Right lobe of liver (tissue), 6 donors: Measurements from ENCODE around the gene HSD17B11. TPM values are rescaled to one million over a fixed set of nuclear protein-coding genes. Genes with fewer than 3 reads are reported as not detected.
A peak's percentile ranks its signal among the peaks of the same experiment; 100 is the strongest.

ENCODE experiments used
- ATAC-seq, 4 donors: fragments of 200-7000 bp; cut with Tn5 transposase; one replicate each; pipeline ENCODE4 v1.9.1; 2020; ENCODE audit warnings: mild to moderate bottlenecking in 4 of 4, moderate library complexity in 4 of 4
- DNase-seq, 3 donors: peaks; one replicate each; pipeline ENCODE4 v3.0.0-alpha.2; 2020
- H3K27ac ChIP-seq, 3 donors: fragments of 200-600 bp; one replicate each; pipeline ENCODE4 v1.8.0; 2022
- H3K27me3 ChIP-seq, 2 donors: fragments of 200-600 bp; one replicate each; pipeline ENCODE4 v1.8.0; 2022
- H3K36me3 ChIP-seq, 4 donors: fragments of 200-600 bp; sonication (generic) in 1 of 4; one replicate each; pipeline versions ENCODE4 v1.5.1 to v1.8.0; 2017 to 2022; ENCODE audit warnings: control low read depth in 1 of 4
- H3K4me1 ChIP-seq, 4 donors: fragments of 200-600 bp; sonication (generic) in 1 of 4; one replicate each; pipeline versions ENCODE4 v1.5.1 to v1.8.0; 2017 to 2022; ENCODE audit warnings: control low read depth in 1 of 4
- H3K4me3 ChIP-seq, 3 donors: fragments of 200-600 bp; one replicate each; pipeline ENCODE4 v1.8.0; 2022
- H3K9me3 ChIP-seq, 4 donors: fragments of 200-600 bp; sonication (generic) in 1 of 4; one replicate each; pipeline versions ENCODE4 v1.5.1 to v1.8.0; 2017 to 2022; ENCODE audit warnings: control low read depth in 1 of 4
- CTCF ChIP-seq, 4 donors: fragments of 200-600 bp in 3 of 4; fragments of 450-650 bp in 1 of 4; IDR thresholded peaks; one replicate each; pipeline versions ENCODE4 v1.5.1 to v1.8.0; 2016 to 2022; ENCODE audit warnings: antibody characterized with exemption in 4 of 4, mild to moderate bottlenecking in 2 of 4
- POLR2A ChIP-seq: fragments of 450-650 bp; IDR thresholded peaks from one replicate; pipeline ENCODE4 v1.6.1; 2017; ENCODE audit warnings: antibody characterized with exemption, mild to moderate bottlenecking
- WGBS: methylation state at CpG from one replicate; pipeline ENCODE4 v1.1.6; 2018; ENCODE audit warnings: low coverage, low lambda C conversion rate; ENCODE audit not compliant: insufficient coverage; ENCODE audit errors: missing lambda C conversion rate; 5-methylcytosine and 5-hydroxymethylcytosine counted together
- intact Hi-C, 2 donors: fragments of 100-400 bp; cut with DNase I; formaldehyde crosslinking; loops; one replicate each; pipeline versions ENCODE4 v1.11.2 to v1.14.1; 2022
- total RNA-seq, 6 experiments: library from RNA; depleted of rRNA in 2 of 6; stranded (reverse); fragments of >200 nt in 2 of 6; fragmentation: NEBNext Ultra II Directional in 3 of 6; extraction: Animal tissue kit (Norgen Biotek cat#: 25700) in 3 of 6; gene quantifications; one replicate each; pipeline versions ENCODE4 v1.1.0 to v1.2.4, GENCODE V29; 2016 to 2023
- donor health status: DM: no; HTN: yes; CAD: no.
- donor health status: DM: no; HTN: no; CAD: no.
- donor health status: DM: no; HTN: no; CAD: no.
- donor health status: DM: no; HTN: yes; CAD: no.
- donor health status: DM: no; HTN: yes; CAD: no.

Gene HSD17B11
- total RNA-seq, 6 experiments from 2014 or later = 36.1 to 170 (median 127) TPM

- DNase-seq (no peak), ATAC-seq (peak; percentile 94 to 95 (median 94))
- intact Hi-C loops = no loop called here
- H3K4me1 ChIP-seq = peaks cover 0 to 30% (median 13%) of the 10 kb centered on the region in 4 donors
- H3K27me3 ChIP-seq = no peaks in the 10 kb centered on the region
- 27% methylated on average over 4 of the region's 4 CpGs for WGBS
- TF ChIP-seq CTCF (IDR thresholded peaks at IDR 0.05) = peak; percentile 72 to 83 (median 74)
- no peak for TF ChIP-seq POLR2A
- H3K9me3 ChIP-seq = no peaks in the 10 kb centered on the region
- H3K4me3 ChIP-seq = no peak overlapping the region
- H3K27ac ChIP-seq = peak overlapping the region in 2 of 3 donors; percentile 77 to 83
- peaks cover 0 to 55% (median 21%) of the 10 kb centered on the region in 4 donors for H3K36me3 ChIP-seq
These were observed 15.2 kb downstream of the HSD17B11 start for GRCh38 chr4:87375719-87376291.

- intact Hi-C loops = no loop called here
- Histone ChIP-seq H3K4me3 (no peak overlapping the region), H3K9me3 (no peaks in the 10 kb centered on the region), H3K36me3 (peaks cover 0 to 89% (median 33%) of the 10 kb centered on the region in 4 donors), H3K27ac (no peak overlapping the region), H3K27me3 (no peaks in the 10 kb centered on the region), H3K4me1 (peaks cover 0 to 8% (median 2%) of the 10 kb centered on the region in 4 donors)
- ATAC-seq (no peak), DNase-seq (no peak)
- no peak for TF ChIP-seq POLR2A
- TF ChIP-seq CTCF (IDR thresholded peaks at IDR 0.05) = no peak
- WGBS = 83% methylated on average over 2 of the region's 2 CpGs
These were observed 20.9 kb downstream of the HSD17B11 start for GRCh38 chr4:87370068-87370467.

- no peak overlapping the region for H3K4me3 ChIP-seq
- TF ChIP-seq CTCF (IDR thresholded peaks at IDR 0.05) = no peak
- TF ChIP-seq POLR2A = no peak
- intact Hi-C loops = loop anchor here in 1 of 2 donors (10.0 kb wide), 1 partner anchor 98 kb away; no protein-coding TSS in a partner anchor
- H3K36me3 ChIP-seq = peaks cover 0 to 90% (median 29%) of the 10 kb centered on the region in 4 donors
- DNase-seq (no peak), ATAC-seq (no peak)
- H3K9me3 ChIP-seq = no peaks in the 10 kb centered on the region
- no peak overlapping the region for H3K27ac ChIP-seq
- no peaks in the 10 kb centered on the region for H3K27me3 ChIP-seq
- H3K4me1 ChIP-seq = no peaks in the 10 kb centered on the region
- WGBS = 93% methylated on average over 2 of the region's 2 CpGs
These were observed 24.3 kb downstream of the HSD17B11 start for GRCh38 chr4:87366521-87367162.

GRCh38 chr4:87365348-87365747 is 25.6 kb downstream of the HSD17B11 start:
- DNase-seq = no peak
- H3K4me1 ChIP-seq = peaks cover 0 to 9% (median 4%) of the 10 kb centered on the region in 4 donors
- no peaks in the 10 kb centered on the region for H3K9me3 ChIP-seq
- intact Hi-C loops = loop anchor here in 1 of 2 donors (10.0 kb wide), 1 partner anchor 99 kb away; no protein-coding TSS in a partner anchor
- H3K4me3 ChIP-seq = no peak overlapping the region
- 32% methylated on average over 1 of the region's 1 CpG for WGBS
- ATAC-seq = no peak
- no peaks in the 10 kb centered on the region for H3K27me3 ChIP-seq
- TF ChIP-seq CTCF (IDR thresholded peaks at IDR 0.05) (no peak), POLR2A (no peak)
- no peak overlapping the region for H3K27ac ChIP-seq
- peaks cover 0 to 88% (median 26%) of the 10 kb centered on the region in 4 donors for H3K36me3 ChIP-seq
